DND-41 (cell line): ENCODE data around the gene NFIB.

Experiments
- EZH2 ChIP-seq: IDR thresholded peaks from 3 replicates; pipeline ENCODE4 v1.6.1; 2012; ENCODE audit warnings: borderline replicate concordance, low read depth, mild to moderate bottlenecking, moderate library complexity, low read length, inconsistent platforms; ENCODE audit not compliant: severe bottlenecking
- TF ChIP-seq, protein P1 (sequence below): IDR thresholded peaks from 2 replicates; pipeline ENCODE4 v1.5.1; 2012; ENCODE audit warnings: borderline replicate concordance, low read length, moderate library complexity, mild to moderate bottlenecking; ENCODE audit not compliant: poor library complexity, severe bottlenecking; ENCODE audit errors: extremely low read depth

DNA sequence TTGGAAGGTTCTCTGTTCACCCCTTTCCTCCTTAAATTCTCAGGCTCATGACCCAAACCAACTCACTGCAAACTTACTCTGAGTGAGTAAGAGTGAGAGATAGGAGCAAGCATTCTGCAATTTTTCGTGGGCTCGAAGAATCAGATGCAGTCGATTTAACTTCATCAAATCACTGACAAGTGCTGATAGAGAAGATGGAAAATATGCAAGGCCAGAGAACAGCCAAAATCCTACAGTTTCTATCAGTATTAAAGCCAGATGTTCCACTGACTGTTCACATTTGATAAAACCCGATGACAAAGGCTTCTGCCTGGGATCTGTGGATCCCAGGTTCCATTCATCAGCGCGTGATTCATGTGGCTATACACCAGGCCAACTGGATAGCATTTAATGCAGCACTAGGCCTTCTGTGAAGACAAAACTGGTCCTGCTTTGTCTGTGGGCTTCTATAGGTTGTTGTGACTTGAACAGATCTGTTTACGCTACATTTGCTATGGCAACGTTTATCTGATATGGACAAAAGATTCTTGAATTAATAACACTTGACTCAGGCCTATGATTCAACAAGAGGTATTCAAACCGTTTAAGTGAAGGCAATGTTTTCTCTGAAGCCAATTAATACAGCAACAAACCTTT lies 251.2 kb downstream of the NFIB start:
- TF ChIP-seq, protein P1, sequence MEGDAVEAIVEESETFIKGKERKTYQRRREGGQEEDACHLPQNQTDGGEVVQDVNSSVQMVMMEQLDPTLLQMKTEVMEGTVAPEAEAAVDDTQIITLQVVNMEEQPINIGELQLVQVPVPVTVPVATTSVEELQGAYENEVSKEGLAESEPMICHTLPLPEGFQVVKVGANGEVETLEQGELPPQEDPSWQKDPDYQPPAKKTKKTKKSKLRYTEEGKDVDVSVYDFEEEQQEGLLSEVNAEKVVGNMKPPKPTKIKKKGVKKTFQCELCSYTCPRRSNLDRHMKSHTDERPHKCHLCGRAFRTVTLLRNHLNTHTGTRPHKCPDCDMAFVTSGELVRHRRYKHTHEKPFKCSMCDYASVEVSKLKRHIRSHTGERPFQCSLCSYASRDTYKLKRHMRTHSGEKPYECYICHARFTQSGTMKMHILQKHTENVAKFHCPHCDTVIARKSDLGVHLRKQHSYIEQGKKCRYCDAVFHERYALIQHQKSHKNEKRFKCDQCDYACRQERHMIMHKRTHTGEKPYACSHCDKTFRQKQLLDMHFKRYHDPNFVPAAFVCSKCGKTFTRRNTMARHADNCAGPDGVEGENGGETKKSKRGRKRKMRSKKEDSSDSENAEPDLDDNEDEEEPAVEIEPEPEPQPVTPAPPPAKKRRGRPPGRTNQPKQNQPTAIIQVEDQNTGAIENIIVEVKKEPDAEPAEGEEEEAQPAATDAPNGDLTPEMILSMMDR, result no peak
- no peak for TF ChIP-seq EZH2
